PC-3 (cell line): ENCODE data around the gene KANK4. TPM values are rescaled to one million over a fixed set of nuclear protein-coding genes. Genes with fewer than 3 reads are reported as not detected.
"Not testable (repeated sequence)": the region's sequence is repeated elsewhere in the genome, so short reads cannot be mapped to it uniquely, and the experiment has no call there.

Experiments used
- ATAC-seq: fragments of 200-7000 bp; cut with Tn5 transposase; 2 replicates; pipeline ENCODE4 v1.9.1; 2020; ENCODE audit warnings: mild to moderate bottlenecking, moderate library complexity
- BruUV-seq: library from RNA; stranded (reverse); fragments of 400-500 nt; replicated peaks from 2 replicates; lab custom pipeline; 2021; lab: Mats Ljungman, UMichigan
- CTCF ChIA-PET: fragments of 300-600 bp; sonication (Branson Sonifier 250); formaldehyde crosslinking; loops from one replicate; lab custom pipeline; 2022; ENCODE audit warnings: antibody characterized with exemption; lab: Charles Lee
- POLR2A ChIA-PET: fragments of 300-600 bp; sonication (Branson Sonifier 250); formaldehyde crosslinking; loops from one replicate; lab custom pipeline; 2022; ENCODE audit warnings: antibody characterized with exemption; ENCODE audit not compliant: unreplicated experiment; lab: Charles Lee
- DNase-seq: peaks from one replicate; pipeline ENCODE4 v3.0.0-alpha.2; 2015
- H2AFZ ChIP-seq: fragments of 300-600 bp; sonication (generic); 2 replicates; pipeline ENCODE4 v1.6.0; 2016; ENCODE audit warnings: antibody characterized with exemption, low read length
- H3F3A ChIP-seq: fragments of 300-600 bp; sonication (generic); one replicate; pipeline ENCODE4 v1.6.0; 2017; ENCODE audit warnings: antibody characterized with exemption, low read length, control low read depth, mild to moderate bottlenecking; ENCODE audit not compliant: unreplicated experiment
- H3K27ac ChIP-seq: fragments of 300-600 bp; sonication (generic); 2 replicates; pipeline ENCODE4 v1.5.1; 2016; ENCODE audit warnings: mild to moderate bottlenecking, low read length
- H3K27me3 ChIP-seq: fragments of 300-600 bp; sonication (generic); 2 replicates; pipeline ENCODE4 v1.6.1; 2016; ENCODE audit warnings: low read length, mixed read lengths
- H3K36me3 ChIP-seq: fragments of 300-600 bp; sonication (generic); 2 replicates; pipeline ENCODE4 v1.6.1; 2016; ENCODE audit warnings: low read depth, mixed run types, low read length, mixed read lengths
- H3K4me1 ChIP-seq: fragments of 300-600 bp; sonication (generic); 2 replicates; pipeline ENCODE4 v1.5.1; 2016; ENCODE audit warnings: low read length; ENCODE audit not compliant: insufficient read depth
- H3K4me2 ChIP-seq: fragments of 300-600 bp; sonication (generic); 2 replicates; pipeline ENCODE4 v1.6.0; 2016; ENCODE audit warnings: low read length
- H3K4me3 ChIP-seq: fragments of 300-600 bp; sonication (generic); 2 replicates; pipeline ENCODE4 v1.5.1; 2016; ENCODE audit warnings: mild to moderate bottlenecking, low read length, mixed read lengths
- H3K79me2 ChIP-seq: fragments of 300-600 bp; sonication (generic); 2 replicates; pipeline ENCODE4 v1.6.1; 2017; ENCODE audit warnings: low read length, mixed read lengths
- H3K9ac ChIP-seq: fragments of 300-600 bp; sonication (generic); 2 replicates; pipeline ENCODE4 v1.6.0; 2016; ENCODE audit warnings: mild to moderate bottlenecking, low read length
- H3K9me2 ChIP-seq: fragments of 300-600 bp; sonication (generic); replicated peaks from 2 replicates; pipeline ENCODE4 v1.6.1; 2016; ENCODE audit warnings: mixed run types, low read length, mixed read lengths
- H3K9me3 ChIP-seq: fragments of 300-600 bp; sonication (generic); 2 replicates; pipeline ENCODE4 v1.6.1; 2016; ENCODE audit warnings: low read length, mixed read lengths
- H4K20me1 ChIP-seq: fragments of 300-600 bp; sonication (generic); 2 replicates; pipeline ENCODE4 v1.6.1; 2016; ENCODE audit warnings: low read length, mixed read lengths
- EZH2 ChIP-seq: fragments of 300-600 bp; sonication (generic); IDR thresholded peaks from one replicate; pipeline ENCODE4 v1.6.1; 2017; ENCODE audit warnings: antibody characterized with exemption, mild to moderate bottlenecking, low read length; ENCODE audit not compliant: unreplicated experiment
- EZH2phosphoT487 ChIP-seq: fragments of 300-600 bp; sonication (generic); IDR thresholded peaks from 2 replicates; pipeline ENCODE4 v1.6.1; 2018; ENCODE audit warnings: mild to moderate bottlenecking, antibody characterized with exemption, low read length, borderline replicate concordance
- intact Hi-C: fragments of 100-400 bp; cut with micrococcal nuclease; formaldehyde crosslinking; loops from 2 replicates; pipeline ENCODE4 v1.9.0; 2023
- total RNA-seq: library from RNA; depleted of rRNA; stranded (reverse); fragments of >200 nt; gene quantifications from 2 replicates; pipeline ENCODE4 v1.2.3, GENCODE V29; 2014
- TF ChIP-seq, protein P1 (sequence below): fragments of 300-600 bp; sonication (generic); conservative IDR thresholded peaks from 2 replicates; pipeline ENCODE4 v1.5.1; 2017; ENCODE audit warnings: antibody characterized with exemption, low read depth, mild to moderate bottlenecking, low read length

The KANK4 gene
- total RNA-seq, 1 experiment from 2014 or later: not detected

DNA sequence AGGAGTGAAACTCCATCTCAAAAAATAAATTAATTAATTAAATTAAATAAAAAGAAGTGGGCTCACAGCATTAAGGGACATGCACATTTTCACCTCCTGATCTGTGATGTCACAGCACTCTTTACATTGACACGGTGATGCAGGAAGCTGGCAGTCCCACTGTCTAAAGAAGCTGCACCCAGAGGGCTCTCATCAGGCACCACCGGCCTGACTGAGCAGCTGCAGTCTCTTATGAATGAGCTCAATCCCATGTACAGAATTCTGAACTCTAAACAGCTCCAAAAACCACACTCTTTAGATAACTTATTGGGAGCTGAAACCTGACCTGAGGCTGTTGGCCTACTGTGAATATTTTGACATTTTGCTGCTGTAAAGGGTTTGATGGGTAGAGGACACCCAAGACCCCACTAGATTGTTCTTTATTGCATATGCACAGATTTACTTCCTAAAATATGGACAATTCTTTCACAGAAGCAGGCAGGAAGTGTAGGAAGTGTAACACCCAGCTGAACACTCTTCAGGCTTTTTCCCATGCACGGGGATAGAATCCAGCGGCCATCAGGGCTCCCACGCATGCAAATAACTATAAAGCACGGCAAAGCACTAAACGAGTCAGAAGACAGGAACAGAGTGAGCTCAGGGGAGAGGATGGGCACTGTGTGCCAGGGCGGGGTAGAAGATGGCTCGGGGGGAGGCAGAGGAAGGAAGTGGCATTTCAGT lies 78.4 kb downstream of the KANK4 start:
- Histone ChIP-seq H3K9me2 (no peaks in the 10 kb centered on the region), H3K27me3 (no peaks in the 10 kb centered on the region), H3K9me3 (no peaks in the 10 kb centered on the region), H3K4me2 (no peak overlapping the region), H3K4me1 (peaks cover 36% of the 10 kb centered on the region), H3K9ac (no peak overlapping the region), H2AFZ (no peak overlapping the region), H3K4me3 (no peak overlapping the region), H4K20me1 (no peaks in the 10 kb centered on the region), H3F3A (no peaks in the 10 kb centered on the region), H3K79me2 (no peaks in the 10 kb centered on the region), H3K36me3 (no peaks in the 10 kb centered on the region), H3K27ac (no peak overlapping the region)
- ATAC-seq (no peak), DNase-seq (no peak)
- BruUV-seq: no TSS peak
- TF ChIP-seq EZH2: no peak
- TF ChIP-seq EZH2phosphoT487: no peak
- TF ChIP-seq, protein P1, sequence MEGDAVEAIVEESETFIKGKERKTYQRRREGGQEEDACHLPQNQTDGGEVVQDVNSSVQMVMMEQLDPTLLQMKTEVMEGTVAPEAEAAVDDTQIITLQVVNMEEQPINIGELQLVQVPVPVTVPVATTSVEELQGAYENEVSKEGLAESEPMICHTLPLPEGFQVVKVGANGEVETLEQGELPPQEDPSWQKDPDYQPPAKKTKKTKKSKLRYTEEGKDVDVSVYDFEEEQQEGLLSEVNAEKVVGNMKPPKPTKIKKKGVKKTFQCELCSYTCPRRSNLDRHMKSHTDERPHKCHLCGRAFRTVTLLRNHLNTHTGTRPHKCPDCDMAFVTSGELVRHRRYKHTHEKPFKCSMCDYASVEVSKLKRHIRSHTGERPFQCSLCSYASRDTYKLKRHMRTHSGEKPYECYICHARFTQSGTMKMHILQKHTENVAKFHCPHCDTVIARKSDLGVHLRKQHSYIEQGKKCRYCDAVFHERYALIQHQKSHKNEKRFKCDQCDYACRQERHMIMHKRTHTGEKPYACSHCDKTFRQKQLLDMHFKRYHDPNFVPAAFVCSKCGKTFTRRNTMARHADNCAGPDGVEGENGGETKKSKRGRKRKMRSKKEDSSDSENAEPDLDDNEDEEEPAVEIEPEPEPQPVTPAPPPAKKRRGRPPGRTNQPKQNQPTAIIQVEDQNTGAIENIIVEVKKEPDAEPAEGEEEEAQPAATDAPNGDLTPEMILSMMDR: no peak
- intact Hi-C loops: no loop called here
- CTCF ChIA-PET: no interaction called here
- POLR2A ChIA-PET: no interaction called here

DNA sequence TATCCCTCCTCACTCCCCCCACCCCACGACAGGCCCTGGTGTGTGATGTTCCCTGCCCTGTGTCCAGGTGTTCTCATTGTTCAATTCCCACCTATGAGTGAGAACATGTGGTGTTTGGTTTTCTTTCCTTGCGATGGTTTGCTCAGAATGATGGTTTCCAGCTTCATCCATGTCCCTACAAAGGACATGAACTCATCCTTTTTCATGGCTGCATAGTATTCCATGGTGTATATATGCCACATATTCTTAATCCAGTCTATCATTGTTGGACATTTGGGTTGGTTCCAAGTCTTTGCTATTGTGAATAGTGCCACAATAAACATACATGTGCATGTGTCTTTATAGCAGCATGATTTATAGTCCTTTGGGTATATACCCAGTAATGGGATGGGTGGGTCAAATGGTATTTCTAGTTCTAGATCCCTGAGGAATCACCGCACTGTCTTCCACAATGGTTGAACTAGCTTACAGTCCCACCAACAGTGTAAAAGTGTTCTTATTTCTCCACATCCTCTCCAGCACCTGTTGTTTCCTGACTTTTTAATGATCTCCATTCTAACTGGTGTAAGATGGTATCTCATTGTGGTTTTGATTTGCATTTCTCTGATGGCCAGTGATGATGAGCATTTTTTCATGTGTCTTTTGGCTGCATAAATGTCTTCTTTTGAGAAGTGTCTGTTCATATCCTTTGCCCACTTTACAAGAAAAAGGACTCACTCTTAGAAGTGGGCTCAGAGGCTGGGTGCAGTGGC lies 79.4 kb downstream of the KANK4 start:
- DNase-seq, H3K9me2 ChIP-seq, H3K4me2 ChIP-seq, H3K27ac ChIP-seq, H3K4me3 ChIP-seq, CTCF ChIA-PET, H3K9me3 ChIP-seq, H3F3A ChIP-seq, H2AFZ ChIP-seq, H4K20me1 ChIP-seq, intact Hi-C loops, H3K9ac ChIP-seq, ATAC-seq, H3K27me3 ChIP-seq, POLR2A ChIA-PET, H3K79me2 ChIP-seq, H3K36me3 ChIP-seq, BruUV-seq: not testable (repeated sequence)
- H3K4me1 ChIP-seq: peaks cover 32% of the 10 kb centered on the region

- ATAC-seq: no peak
- Histone ChIP-seq H3K4me3 (no peak overlapping the region), H3K27me3 (no peaks in the 10 kb centered on the region), H3K36me3 (no peaks in the 10 kb centered on the region), H3K4me1 (peaks cover 41% of the 10 kb centered on the region), H3F3A (no peaks in the 10 kb centered on the region), H2AFZ (no peak overlapping the region), H3K79me2 (no peaks in the 10 kb centered on the region), H3K9me3 (no peaks in the 10 kb centered on the region), H3K4me2 (no peak overlapping the region), H3K27ac (no peak overlapping the region), H4K20me1 (no peaks in the 10 kb centered on the region), H3K9me2 (no peaks in the 10 kb centered on the region), H3K9ac (no peak overlapping the region)
- DNase-seq: no peak
- intact Hi-C loops: no loop called here
- CTCF ChIA-PET: no interaction called here
- POLR2A ChIA-PET: no interaction called here
- no peak for TF ChIP-seq EZH2phosphoT487
- TF ChIP-seq, protein P1: no peak
- no peak for TF ChIP-seq EZH2
- BruUV-seq: no TSS peak
Measured at GRCh38 chr1:62238507-62238906, 80.7 kb downstream of the KANK4 start.
